Peyer's patch (tissue), 4 donors: ENCODE data around the gene CACNG8.

Source experiments
- CTCF ChIP-seq, 6 experiments: fragments of 450-650 bp in 4 of 6; fragments of 200-600 bp in 2 of 6; sonication (generic) in 1 of 6; IDR thresholded peaks; one replicate each; pipeline ENCODE4 v1.5.1; 2017 to 2019; ENCODE audit warnings: antibody characterized with exemption in 6 of 6, mild to moderate bottlenecking in 3 of 6, moderate library complexity in 1 of 6
- POLR2A ChIP-seq, 2 donors: fragments of 450-650 bp; IDR thresholded peaks; one replicate each; pipeline ENCODE4 v1.5.1; 2017; ENCODE audit warnings: antibody characterized with exemption in 2 of 2, mild to moderate bottlenecking in 2 of 2, moderate library complexity in 2 of 2

DNA sequence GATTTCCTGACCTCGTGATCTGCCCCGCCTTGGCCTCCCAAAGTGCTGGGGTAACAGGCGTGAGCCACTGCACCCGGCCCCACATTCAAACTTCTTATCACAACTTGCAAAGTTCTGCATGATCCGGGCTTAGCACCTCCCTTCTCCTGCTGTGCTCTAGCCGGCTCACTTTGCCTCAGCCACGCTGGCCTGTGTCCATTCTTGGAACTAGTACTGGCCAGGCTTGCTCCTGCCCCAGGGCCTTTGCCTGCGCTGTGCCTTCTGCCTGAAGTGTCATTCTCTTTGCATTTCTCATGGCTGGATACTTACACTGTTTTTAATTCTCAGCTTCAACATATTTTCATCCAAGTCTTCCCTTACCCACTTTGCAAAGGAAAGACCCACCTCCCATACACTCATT, 58.6 kb downstream of the CACNG8 start:
- no peak for TF ChIP-seq CTCF (IDR thresholded peaks at IDR 0.05)
- TF ChIP-seq POLR2A (IDR thresholded peaks at IDR 0.05): no peak
